Motor neuron (in vitro differentiated cells): ENCODE measurements around the gene TOR1AIP2. TPM values are rescaled to one million over a fixed set of nuclear protein-coding genes. Genes with fewer than 3 reads are reported as not detected.

ENCODE experiments used
- ATAC-seq, 8 experiments: fragments of 200-7000 bp; cut with Tn5 transposase; replicated peaks in 6 of 8; 2 replicates each; pipeline ENCODE4 v1.8.0; 2021; ENCODE audit warnings: mild to moderate bottlenecking in 8 of 8, moderate library complexity in 8 of 8
- H3K27ac ChIP-seq, 2 donors: fragments of 250-450 bp; sonication (Bioruptor Pico); 2 replicates each; pipeline ENCODE4 v1.9.0; 2021; ENCODE audit warnings: antibody characterized with exemption in 2 of 2, mild to moderate bottlenecking in 2 of 2, moderate library complexity in 1 of 2
- H3K4me1 ChIP-seq, 2 donors: fragments of 250-450 bp; sonication (Bioruptor Pico); replicated peaks in 1 of 2; 2 replicates each; pipeline ENCODE4 v1.6.1; 2021; ENCODE audit warnings: antibody characterized with exemption in 2 of 2, mild to moderate bottlenecking in 2 of 2, moderate library complexity in 1 of 2
- H3K4me3 ChIP-seq, 5 donors: fragments of 250-450 bp; sonication (Bioruptor Pico); 2 replicates each; pipeline ENCODE4 v1.9.0; 2021; ENCODE audit warnings: antibody characterized with exemption in 5 of 5, mild to moderate bottlenecking in 5 of 5, moderate library complexity in 4 of 5
- WGBS, 10 experiments: fragments of 450-650 bp; shearing (Covaris generic); methylation state at CpG; one replicate each; pipeline ENCODE4 v1.0.0; 2022; 5-methylcytosine and 5-hydroxymethylcytosine counted together
- in situ Hi-C, 9 experiments: fragments of 400-800 bp; cut with MboI; loops; one replicate each; pipeline ENCODE4 v1.15.0; 2021; ENCODE audit warnings: low sequenced_read_pairs in 9 of 9, low pct_unique_long_range_greater_than_20kb in 2 of 9; ENCODE audit not compliant: unreplicated experiment in 9 of 9
- total RNA-seq, 8 experiments: library from RNA; unstranded; fragments of 300-600 nt; gene quantifications; 2 replicates each; pipeline versions ENCODE4 v1.2.3 to v1.2.4, GENCODE V29; 2022

The TOR1AIP2 gene
- total RNA-seq = 10 to 100 TPM; 37.3 to 88.3 (median 66.4) TPM

GRCh38 chr1:179877586-179878265 is at the start of gene TOR1AIP2:
TOR1AIP2 (minus strand) TSS chr1:179877803; CDS start chr1:179852665, 25,138 bp downstream.
- Histone ChIP-seq H3K4me1 (peaks cover 10 to 16% of the 10 kb centered on the region in 2 donors), H3K4me3 (peak within 1 kb of the TSS; percentile 46 to 84 (median 68)), H3K27ac (peak within 1 kb of the TSS; percentile 36 to 56)
- in situ Hi-C loops = no loop called here
- ATAC-seq = peak; percentile 44 to 63 (median 59)
- 0 to 25% (median 12%) methylated on average over 4 to 28 of the region's 31 CpGs; no CpG with 5 or more reads in 1 of the 10 experiments for WGBS, 10 experiments

- 71 to 100% (median 100%) methylated on average over 1 of the region's 3 CpGs; no CpG with 5 or more reads in 4 of the 10 experiments for WGBS, 10 experiments
- peaks cover 0 to 13% of the 10 kb centered on the region in 2 donors for H3K4me1 ChIP-seq
- no peak overlapping the region for H3K4me3 ChIP-seq
- H3K27ac ChIP-seq = no peak overlapping the region
- peak in 1 of 8 experiments; percentile 24 for ATAC-seq
- in situ Hi-C loops = no loop called here
Observed at GRCh38 chr1:179926850-179927205, 49.2 kb upstream of the TOR1AIP2 start.

- 22 to 94% (median 83%) methylated on average over 1 to 4 of the region's 4 CpGs for WGBS, 10 experiments
- no peak overlapping the region for H3K4me3 ChIP-seq
- peaks cover 0 to 17% of the 10 kb centered on the region in 2 donors for H3K4me1 ChIP-seq
- H3K27ac ChIP-seq = no peak overlapping the region
- in situ Hi-C loops = no loop called here
- ATAC-seq = peak in 3 of 8 experiments; percentile 87 to 94 (median 90)
Observed at GRCh38 chr1:179925922-179926849, 48.6 kb upstream of the TOR1AIP2 start.

GRCh38 chr1:179925302-179925701 is 47.7 kb upstream of the TOR1AIP2 start:
- in situ Hi-C loops = no loop called here
- H3K27ac ChIP-seq = no peak overlapping the region
- 88 to 100% (median 95%) methylated on average over 1 to 5 of the region's 5 CpGs; no CpG with 5 or more reads in 1 of the 10 experiments for WGBS, 10 experiments
- peaks cover 0 to 17% of the 10 kb centered on the region in 2 donors for H3K4me1 ChIP-seq
- H3K4me3 ChIP-seq = no peak overlapping the region
- no peak for ATAC-seq

GRCh38 chr1:179924268-179924667 is 46.7 kb upstream of the TOR1AIP2 start:
- ATAC-seq = no peak
- no peak overlapping the region for H3K4me3 ChIP-seq
- H3K4me1 ChIP-seq = peaks cover 0 to 17% of the 10 kb centered on the region in 2 donors
- in situ Hi-C loops = no loop called here
- WGBS, 10 experiments = 100% methylated on average over 1 of the region's 1 CpG; no CpG with 5 or more reads in 8 of the 10 experiments
- H3K27ac ChIP-seq = no peak overlapping the region

GRCh38 chr1:179923029-179923428 is 45.4 kb upstream of the TOR1AIP2 start:
- H3K4me1 ChIP-seq = peaks cover 0 to 17% of the 10 kb centered on the region in 2 donors
- no peak overlapping the region for H3K4me3 ChIP-seq
- H3K27ac ChIP-seq = no peak overlapping the region
- in situ Hi-C loops = no loop called here
- no peak for ATAC-seq

- in situ Hi-C loops = no loop called here
- Histone ChIP-seq H3K4me1 (peaks cover 0 to 17% of the 10 kb centered on the region in 2 donors), H3K4me3 (no peak overlapping the region), H3K27ac (peak overlapping the region in 1 of 2 donors; percentile 8)
- ATAC-seq = peak in 7 of 8 experiments; percentile 22 to 97 (median 61)
- WGBS, 10 experiments = 50 to 94% (median 70%) methylated on average over 2 to 8 of the region's 8 CpGs
Observed at GRCh38 chr1:179921981-179922872, 44.6 kb upstream of the TOR1AIP2 start.

GRCh38 chr1:179921472-179921871 is 43.9 kb upstream of the TOR1AIP2 start:
- in situ Hi-C loops = no loop called here
- peaks cover 0 to 17% of the 10 kb centered on the region in 2 donors for H3K4me1 ChIP-seq
- no peak for ATAC-seq
- 86 to 100% (median 92%) methylated on average over 1 of the region's 1 CpG; no CpG with 5 or more reads in 2 of the 10 experiments for WGBS, 10 experiments
- H3K4me3 ChIP-seq = no peak overlapping the region
- H3K27ac ChIP-seq = peak overlapping the region in 1 of 2 donors; percentile 0

- WGBS, 10 experiments = 62 to 100% (median 84%) methylated on average over 1 to 10 of the region's 10 CpGs; no CpG with 5 or more reads in 1 of the 10 experiments
- in situ Hi-C loops = no loop called here
- ATAC-seq = no peak
Observed at GRCh38 chr1:179917601-179918429, 40.2 kb upstream of the TOR1AIP2 start.

GRCh38 chr1:179911812-179912211 is 34.2 kb upstream of the TOR1AIP2 start:
- H3K4me3 ChIP-seq = no peak overlapping the region
- WGBS, 10 experiments = 86 to 100% (median 95%) methylated on average over 1 to 3 of the region's 3 CpGs
- no peak for ATAC-seq

More at GRCh38 chr1:179917601-179918429, 40.2 kb upstream of the TOR1AIP2 start:
- H3K27ac ChIP-seq = no peak overlapping the region
- H3K4me1 ChIP-seq = peaks cover 0 to 14% of the 10 kb centered on the region in 2 donors
- H3K4me3 ChIP-seq = no peak overlapping the region

GRCh38 chr1:179910934-179911333 is 33.3 kb upstream of the TOR1AIP2 start:
- no peak overlapping the region for H3K27ac ChIP-seq
- H3K4me3 ChIP-seq = no peak overlapping the region
- 33 to 100% (median 94%) methylated on average over 1 of the region's 1 CpG; no CpG with 5 or more reads in 2 of the 10 experiments for WGBS, 10 experiments
- no peak for ATAC-seq
- in situ Hi-C loops = no loop called here
- H3K4me1 ChIP-seq = no peaks in the 10 kb centered on the region

More at GRCh38 chr1:179911812-179912211, 34.2 kb upstream of the TOR1AIP2 start:
- H3K27ac ChIP-seq = no peak overlapping the region
- no peaks in the 10 kb centered on the region for H3K4me1 ChIP-seq
- in situ Hi-C loops = no loop called here

- Histone ChIP-seq H3K4me3 (no peak overlapping the region), H3K27ac (no peak overlapping the region), H3K4me1 (no peaks in the 10 kb centered on the region)
- ATAC-seq = no peak
- in situ Hi-C loops = no loop called here
- 67 to 100% (median 98%) methylated on average over 1 to 4 of the region's 4 CpGs; no CpG with 5 or more reads in 1 of the 10 experiments for WGBS, 10 experiments
Observed at GRCh38 chr1:179889589-179889988, 12.0 kb upstream of the TOR1AIP2 start.
